PC-9 (cell line): Measurements from ENCODE around the gene IRS2. TPM values are rescaled to one million over a fixed set of nuclear protein-coding genes. Genes with fewer than 3 reads are reported as not detected.
A peak's percentile ranks its signal among the peaks of the same experiment; 100 is the strongest.

Experiments used
- BruUV-seq: library from RNA; stranded (reverse); fragments of 400-500 nt; replicated peaks from 2 replicates; lab custom pipeline; 2021; lab: Mats Ljungman, UMichigan
- CTCF ChIA-PET: fragments of 300-600 bp; sonication (Branson Sonifier 250); formaldehyde crosslinking; loops from one replicate; lab custom pipeline; 2022; ENCODE audit warnings: antibody characterized with exemption; lab: Charles Lee
- POLR2A ChIA-PET: fragments of 300-600 bp; sonication (Branson Sonifier 250); formaldehyde crosslinking; loops from one replicate; lab custom pipeline; 2022; ENCODE audit warnings: antibody characterized with exemption; ENCODE audit not compliant: unreplicated experiment; lab: Charles Lee
- DNase-seq, 2 experiments: peaks; one replicate each; pipeline versions ENCODE4 v3.0.0 to v3.0.0-alpha.2; 2015 to 2022; ENCODE audit warnings: mixed read lengths in 1 of 2
- H2AFZ ChIP-seq: fragments of 200-600 bp; sonication (generic); 2 replicates; pipeline ENCODE4 v1.8.1; 2017; ENCODE audit warnings: antibody characterized with exemption
- H3F3A ChIP-seq: fragments of 200-600 bp; sonication (generic); 2 replicates; pipeline ENCODE4 v1.8.1; 2017; ENCODE audit warnings: antibody characterized with exemption, mild to moderate bottlenecking, low read depth; ENCODE audit not compliant: insufficient read depth
- H3K27ac ChIP-seq: fragments of 200-600 bp; sonication (generic); 2 replicates; pipeline ENCODE4 v1.6.1; 2016; ENCODE audit warnings: mixed run types
- H3K27me3 ChIP-seq: fragments of 200-600 bp; sonication (generic); 2 replicates; pipeline ENCODE4 v1.6.1; 2016; ENCODE audit warnings: low read depth, mixed run types; ENCODE audit not compliant: insufficient read depth
- H3K36me3 ChIP-seq: fragments of 200-600 bp; sonication (generic); 2 replicates; pipeline ENCODE4 v1.6.1; 2016; ENCODE audit warnings: low read depth, mixed run types
- H3K4me1 ChIP-seq: fragments of 200-600 bp; sonication (generic); replicated peaks from 2 replicates; pipeline ENCODE4 v1.6.1; 2016; ENCODE audit warnings: mixed run types; ENCODE audit not compliant: insufficient read depth
- H3K4me2 ChIP-seq: fragments of 200-600 bp; sonication (generic); 2 replicates; pipeline ENCODE4 v1.6.1; 2017; ENCODE audit warnings: mixed run types
- H3K4me3 ChIP-seq: fragments of 200-600 bp; sonication (generic); 2 replicates; pipeline ENCODE4 v1.6.1; 2016; ENCODE audit warnings: mixed run types
- H3K79me2 ChIP-seq: fragments of 200-600 bp; sonication (generic); 2 replicates; pipeline ENCODE4 v1.6.1; 2017; ENCODE audit warnings: low read depth, mixed run types
- H3K9me2 ChIP-seq: fragments of 200-600 bp; sonication (generic); 2 replicates; pipeline ENCODE4 v1.8.1; 2017; ENCODE audit warnings: mild to moderate bottlenecking; ENCODE audit not compliant: insufficient read depth
- H3K9me3 ChIP-seq: fragments of 200-600 bp; sonication (generic); 2 replicates; pipeline ENCODE4 v1.8.1; 2016; ENCODE audit warnings: low read depth; ENCODE audit not compliant: insufficient read depth
- H4K20me1 ChIP-seq: fragments of 200-600 bp; sonication (generic); 2 replicates; pipeline ENCODE4 v1.8.1; 2017; ENCODE audit not compliant: insufficient read depth
- CTCF ChIP-seq: fragments of 200-600 bp; sonication (generic); conservative IDR thresholded peaks from 2 replicates; pipeline ENCODE4 v1.6.1; 2017; ENCODE audit warnings: mixed run types, antibody characterized with exemption, mild to moderate bottlenecking, moderate library complexity
- EZH2 ChIP-seq: fragments of 200-600 bp; sonication (generic); IDR thresholded peaks from 2 replicates; pipeline ENCODE4 v1.8.0; 2017; ENCODE audit warnings: antibody characterized with exemption, low read depth
- intact Hi-C: fragments of 100-400 bp; cut with micrococcal nuclease; formaldehyde crosslinking; loops from one replicate; pipeline ENCODE4 v1.10.0; 2022; ENCODE audit not compliant: unreplicated experiment
- total RNA-seq: library from RNA; stranded (reverse); gene quantifications from 2 replicates; pipeline ENCODE4 v1.2.3, GENCODE V29; 2021

Gene IRS2
- total RNA-seq, 1 experiment from 2014 or later = 31.3 TPM

- POLR2A ChIA-PET = no interaction called here
- Histone ChIP-seq H3K9me3 (no peaks in the 10 kb centered on the region; the same call in 1 of the 2 replicates), H3F3A (peaks cover 76% of the 10 kb centered on the region), H3K4me1 (peaks cover 17% of the 10 kb centered on the region), H3K4me3 (no peak overlapping the region), H3K9me2 (no peaks in the 10 kb centered on the region), H3K36me3 (peaks cover 54% of the 10 kb centered on the region), H3K27ac (no peak overlapping the region), H3K79me2 (peaks cover 23% of the 10 kb centered on the region), H2AFZ (no peak overlapping the region), H3K27me3 (no peaks in the 10 kb centered on the region), H4K20me1 (peaks cover 5% of the 10 kb centered on the region; the same call in 1 of the 2 replicates), H3K4me2 (no peak overlapping the region)
- TF ChIP-seq CTCF = no peak
- no peak for TF ChIP-seq EZH2
- BruUV-seq = no TSS peak
- CTCF ChIA-PET = no interaction called here
- no peak for DNase-seq
- intact Hi-C loops = no loop called here
Observed at GRCh38 chr13:109750221-109750775, 36.1 kb downstream of the IRS2 start.

GRCh38 chr13:109749365-109749764, 37.0 kb downstream of the IRS2 start:
- no peaks in the 10 kb centered on the region; the same call in 1 of the 2 replicates for H3K9me3 ChIP-seq
- no peaks in the 10 kb centered on the region for H3K9me2 ChIP-seq
- no peak overlapping the region for H2AFZ ChIP-seq
- H3K4me3 ChIP-seq = no peak overlapping the region
- TF ChIP-seq CTCF = no peak
- no peak for TF ChIP-seq EZH2
- peaks cover 46% of the 10 kb centered on the region for H3K36me3 ChIP-seq
- no peaks in the 10 kb centered on the region for H3K27me3 ChIP-seq
- H3K79me2 ChIP-seq = peaks cover 16% of the 10 kb centered on the region
- DNase-seq = no peak
- peaks cover 24% of the 10 kb centered on the region for H3K4me1 ChIP-seq
- POLR2A ChIA-PET = no interaction called here
- H3K4me2 ChIP-seq = no peak overlapping the region
- H4K20me1 ChIP-seq = peaks cover 4% of the 10 kb centered on the region; the same call in 1 of the 2 replicates
- peak overlapping the region; percentile 33 for H3K27ac ChIP-seq
- peaks cover 76% of the 10 kb centered on the region for H3F3A ChIP-seq
- BruUV-seq = TSS peak; percentile 19
- intact Hi-C loops = loop anchor here (10.0 kb wide), 1 partner anchor 415 kb away; no protein-coding TSS in a partner anchor
- CTCF ChIA-PET = no interaction called here

GRCh38 chr13:109748677-109749076, 37.7 kb downstream of the IRS2 start:
- peaks cover 31% of the 10 kb centered on the region for H3K4me1 ChIP-seq
- intact Hi-C loops = loop anchor here (10.0 kb wide), 1 partner anchor 414 kb away; no protein-coding TSS in a partner anchor
- H3K36me3 ChIP-seq = peaks cover 39% of the 10 kb centered on the region
- H3K9me2 ChIP-seq = no peaks in the 10 kb centered on the region
- peaks cover 75% of the 10 kb centered on the region for H3F3A ChIP-seq
- TF ChIP-seq EZH2 (no peak), CTCF (no peak)
- peak overlapping the region; percentile 33 for H3K27ac ChIP-seq
- H3K4me2 ChIP-seq = no peak overlapping the region
- CTCF ChIA-PET = interaction anchor here (0.6 kb wide), 1 partner anchor 231 kb away, joined by 5 read pairs; no protein-coding TSS in a partner anchor
- POLR2A ChIA-PET = no interaction called here
- BruUV-seq = no TSS peak
- H3K4me3 ChIP-seq = no peak overlapping the region
- H3K79me2 ChIP-seq = peaks cover 13% of the 10 kb centered on the region; the same call in 1 of the 2 replicates
- no peaks in the 10 kb centered on the region; the same call in 1 of the 2 replicates for H3K9me3 ChIP-seq
- no peak overlapping the region for H2AFZ ChIP-seq
- H3K27me3 ChIP-seq = no peaks in the 10 kb centered on the region
- H4K20me1 ChIP-seq = no peaks in the 10 kb centered on the region
- DNase-seq = no peak
